HG03571 (cell line): Measurements from ENCODE around the gene GNA12.

Source experiments
- ATAC-seq: cut with Tn5 transposase; IDR thresholded peaks from one replicate; pipeline ENCODE4 v1.9.1; 2021; ENCODE audit not compliant: unreplicated experiment

Gene GNA12

DNA sequence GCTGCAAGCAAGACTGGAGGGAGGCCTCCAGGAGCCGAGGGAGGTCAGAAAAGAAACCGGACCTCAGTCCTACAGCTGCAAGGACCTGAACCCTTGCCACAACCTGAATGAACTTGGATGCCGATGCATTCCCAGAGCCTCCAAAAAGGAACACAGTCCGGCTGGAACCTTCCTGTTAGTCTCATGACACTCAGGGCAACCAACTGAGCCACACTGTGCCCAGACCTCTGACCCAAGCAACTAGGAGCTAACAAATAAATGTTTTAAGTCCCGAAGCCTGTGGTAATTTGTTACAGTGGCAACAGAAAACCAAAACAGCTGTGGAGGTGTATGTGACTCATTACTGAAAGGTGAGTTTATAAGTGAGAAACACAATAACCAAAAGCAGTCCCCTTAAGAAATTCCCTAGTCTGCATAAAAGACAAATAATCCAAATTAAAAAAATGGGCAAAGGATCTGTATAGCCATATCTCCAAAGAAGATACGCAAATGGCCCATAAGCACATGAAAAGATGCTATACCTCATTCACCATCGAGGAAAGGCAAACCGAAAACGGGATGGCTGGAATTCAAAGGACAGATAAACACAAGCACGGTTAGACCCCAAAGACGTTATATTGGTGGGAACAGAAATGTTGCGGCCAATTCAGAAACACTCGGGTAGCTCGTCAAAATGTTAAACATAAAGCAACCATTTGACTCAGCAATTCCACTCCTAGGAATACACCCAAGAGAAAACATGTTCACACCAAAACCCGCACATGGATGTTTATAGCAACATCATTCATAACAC is 24.8 kb downstream of the GNA12 start:
- ATAC-seq: no peak

GRCh38 chr7:2818653-2819052 is 25.5 kb downstream of the GNA12 start:
- no peak for ATAC-seq

DNA sequence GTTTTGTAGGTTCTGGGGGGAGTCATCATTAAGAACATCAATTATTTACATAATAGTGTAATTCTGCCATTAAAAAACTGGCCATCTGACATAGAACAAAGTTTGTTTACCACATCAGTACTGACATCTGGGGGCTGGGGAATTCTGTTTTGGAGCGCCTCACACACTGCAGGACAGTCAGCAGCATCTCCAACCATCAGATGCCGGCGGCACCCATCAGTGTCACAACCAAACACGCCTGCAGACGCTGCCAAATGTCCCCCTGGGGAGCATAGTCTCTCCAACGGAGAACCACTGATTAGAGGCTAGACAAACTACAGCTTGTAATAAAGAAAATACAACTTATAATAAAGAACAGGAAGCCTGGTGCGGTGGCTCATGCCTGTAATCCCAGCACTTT is 26.0 kb downstream of the GNA12 start:
- ATAC-seq: no peak

DNA sequence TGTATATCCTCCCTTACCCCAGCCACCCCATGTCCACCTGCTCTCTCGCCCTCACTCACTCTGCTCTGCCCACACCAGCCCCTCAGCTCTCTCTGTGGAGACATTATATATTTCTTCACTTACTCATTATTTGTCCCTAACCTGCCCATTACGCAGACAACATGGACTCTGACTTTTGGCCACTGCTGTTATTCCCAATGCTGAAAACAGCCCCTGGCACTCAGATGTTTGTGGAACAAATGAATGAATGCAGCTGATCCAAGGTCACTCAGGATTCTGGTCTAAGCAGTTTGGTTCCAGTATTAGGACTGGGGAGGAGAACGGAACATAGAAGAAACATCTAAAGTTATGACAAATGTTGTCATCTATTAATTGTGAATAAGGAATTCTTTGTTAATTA is 26.7 kb downstream of the GNA12 start:
- ATAC-seq: no peak

GRCh38 chr7:2815875-2816245 is 28.2 kb downstream of the GNA12 start:
- no peak for ATAC-seq

GRCh38 chr7:2814946-2815874 is 28.9 kb downstream of the GNA12 start:
- ATAC-seq: no peak

GRCh38 chr7:2814186-2814945 is 29.7 kb downstream of the GNA12 start:
- no peak for ATAC-seq

- ATAC-seq: no peak
Measured at GRCh38 chr7:2813350-2814185, 30.5 kb downstream of the GNA12 start.

- ATAC-seq: no peak
Measured at GRCh38 chr7:2812831-2813230, 31.3 kb downstream of the GNA12 start.

- ATAC-seq: no peak
Measured at GRCh38 chr7:2812114-2812487, 32.0 kb downstream of the GNA12 start.

GRCh38 chr7:2811476-2812113 is 32.5 kb downstream of the GNA12 start:
- ATAC-seq: no peak

DNA sequence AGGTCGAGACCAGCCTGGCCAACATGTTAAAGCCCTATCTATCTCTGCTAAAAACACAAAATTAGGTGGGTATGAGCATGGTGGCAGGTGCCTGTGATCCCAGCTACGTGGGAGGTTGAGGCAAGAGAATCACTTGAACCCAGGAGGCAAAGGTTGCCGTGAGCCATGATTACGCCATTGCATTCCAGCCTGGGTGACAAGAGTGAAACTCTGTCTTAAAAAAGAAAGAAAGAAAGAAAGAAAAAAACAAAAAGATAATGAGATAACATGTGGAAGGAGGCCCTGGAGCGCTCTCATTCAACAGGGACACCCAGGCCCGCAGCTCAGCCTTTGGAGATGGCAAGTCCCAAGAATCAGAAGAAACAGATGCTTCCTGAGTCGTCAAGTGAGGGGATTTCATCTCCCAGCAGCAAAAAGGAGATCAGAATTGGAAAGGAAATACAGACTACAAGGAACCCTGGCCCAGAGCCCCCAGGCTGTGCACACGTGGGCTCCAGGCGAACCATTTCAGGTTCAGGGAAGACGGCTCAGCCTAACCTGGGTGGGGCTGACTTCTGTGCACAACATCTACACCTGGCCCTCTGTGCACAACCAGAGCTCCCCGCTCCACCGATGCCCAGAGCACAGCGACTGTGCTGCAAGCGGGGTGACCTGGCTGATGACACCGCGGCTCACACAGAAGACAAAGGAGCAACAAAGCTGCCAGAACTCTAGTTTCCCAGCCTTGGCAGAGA is 33.3 kb downstream of the GNA12 start:
- no peak for ATAC-seq

GRCh38 chr7:2809903-2810625 is 34.0 kb downstream of the GNA12 start:
- no peak for ATAC-seq

GRCh38 chr7:2808891-2809665 is 35.0 kb downstream of the GNA12 start:
- no peak for ATAC-seq

DNA sequence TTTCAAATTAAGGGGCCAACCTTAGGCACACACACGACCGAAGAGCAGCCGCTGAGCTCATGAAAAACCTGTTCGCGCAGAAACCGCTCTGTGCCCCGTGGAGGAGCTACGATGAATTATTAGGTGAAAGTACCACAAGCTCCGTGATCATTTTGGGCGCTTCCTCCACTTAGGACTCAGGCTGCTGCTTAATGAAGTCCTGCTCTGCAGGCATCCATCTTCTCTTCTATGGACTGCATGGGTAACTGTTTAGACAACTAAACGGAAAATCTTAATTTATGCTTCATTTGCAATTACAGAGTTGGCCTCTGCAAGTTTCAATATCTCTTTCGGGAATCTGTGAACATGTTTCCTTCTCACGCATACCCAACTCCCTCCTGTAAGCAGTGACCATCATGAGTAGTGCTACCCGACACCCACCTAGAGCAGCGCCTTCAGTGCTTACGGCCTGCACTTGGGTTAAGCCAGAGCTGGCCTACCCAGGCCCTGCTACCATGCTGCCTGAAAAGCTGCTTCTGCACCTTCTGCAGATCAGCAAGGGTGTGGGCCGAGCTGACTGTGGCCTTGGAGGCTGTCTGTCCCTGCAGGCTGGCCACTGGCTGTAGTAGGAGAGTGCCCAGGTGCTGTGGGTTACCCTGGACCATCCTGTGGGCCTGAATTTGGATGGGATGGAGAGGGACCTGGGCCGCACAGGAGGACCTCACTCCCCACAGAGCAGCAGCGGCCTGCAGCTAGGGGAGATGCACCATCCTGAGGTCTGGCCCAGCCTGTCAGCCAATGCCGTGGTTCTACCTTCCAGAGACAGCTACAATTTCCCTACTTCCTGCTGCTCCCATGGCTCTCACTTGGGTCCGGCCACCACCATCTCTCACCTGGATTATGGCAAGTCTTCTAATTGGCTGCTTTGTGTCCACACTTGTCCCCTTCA is 36.0 kb downstream of the GNA12 start:
- ATAC-seq: no peak

- no peak for ATAC-seq
Measured at GRCh38 chr7:2807460-2807844, 36.7 kb downstream of the GNA12 start.

GRCh38 chr7:2806571-2806970 is 37.5 kb downstream of the GNA12 start:
- ATAC-seq: no peak
